ENCODE data around the gene RNF40.

The RNF40 gene

DNA sequence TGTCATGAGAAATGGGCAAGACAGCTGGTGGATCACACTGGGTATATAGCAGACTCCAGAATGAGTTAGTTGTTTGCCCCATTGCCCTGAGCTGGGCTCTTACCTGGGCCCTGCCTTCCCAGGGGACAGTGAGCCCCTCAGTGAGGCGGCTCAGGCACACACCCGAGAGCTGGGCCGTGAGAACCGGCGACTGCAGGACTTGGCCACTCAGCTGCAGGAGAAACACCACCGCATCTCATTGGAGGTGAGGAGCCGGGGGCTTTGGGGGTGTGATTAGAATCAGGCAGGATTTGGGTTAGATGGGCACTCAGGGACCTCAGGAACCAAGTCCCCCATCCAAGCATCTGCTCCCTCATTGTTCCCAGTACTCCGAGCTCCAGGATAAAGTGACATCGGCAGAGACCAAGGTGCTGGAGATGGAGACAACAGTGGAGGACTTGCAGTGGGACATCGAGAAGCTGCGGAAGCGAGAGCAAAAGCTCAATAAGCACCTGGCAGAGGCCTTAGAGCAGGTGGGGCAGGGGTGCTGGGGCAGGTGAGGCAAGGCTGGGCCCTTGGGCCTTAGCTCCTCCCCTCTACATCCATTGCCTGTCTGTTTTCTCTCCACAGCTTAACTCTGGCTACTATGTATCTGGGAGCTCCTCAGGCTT is 2.8 kb downstream of the RNF40 start:
- Mint-ChIP-seq H3K27ac (no peak overlapping the region), H3K9me3 (no peaks in the 10 kb centered on the region), H3K4me3 (no peak overlapping the region), H3K4me1 (peaks cover 36% of the 10 kb centered on the region), H3K36me3 (peaks cover 26% of the 10 kb centered on the region), H3K27me3 (no peaks in the 10 kb centered on the region)
- DNase-seq (ENCODE audit: low spot score in 2 of 2) (no peak), ATAC-seq (ENCODE audit: low read depth) (no peak)

DNA sequence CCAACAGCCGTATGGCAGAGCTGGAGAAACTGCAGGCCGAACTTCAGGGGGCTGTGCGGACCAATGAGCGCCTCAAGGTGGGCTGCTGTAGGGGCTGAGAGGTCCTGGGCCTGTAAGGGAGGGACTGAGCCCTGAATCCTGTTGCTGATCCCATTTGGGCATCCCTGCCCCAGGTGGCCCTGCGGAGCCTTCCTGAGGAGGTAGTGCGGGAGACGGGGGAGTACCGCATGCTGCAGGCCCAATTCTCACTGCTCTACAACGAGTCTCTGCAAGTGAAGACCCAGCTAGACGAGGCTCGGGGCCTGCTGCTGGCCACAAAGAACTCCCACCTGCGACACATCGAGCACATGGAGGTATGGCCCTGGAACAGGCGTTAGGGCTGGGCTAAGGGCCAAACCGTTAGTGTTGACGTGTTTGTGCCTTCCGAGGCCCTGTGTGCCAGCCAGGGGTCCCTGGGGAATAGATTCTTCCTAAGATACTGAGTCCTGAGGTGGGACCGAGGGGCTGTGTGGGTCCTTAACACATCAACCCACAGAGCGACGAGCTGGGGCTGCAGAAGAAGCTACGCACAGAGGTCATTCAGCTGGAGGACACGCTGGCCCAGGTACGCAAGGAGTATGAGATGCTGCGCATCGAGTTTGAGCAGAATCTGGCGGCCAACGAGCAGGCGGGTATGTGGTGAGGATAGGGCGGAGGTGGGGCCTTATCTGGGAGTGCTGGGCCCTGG is 4.2 kb downstream of the RNF40 start:
- H3K27ac Mint-ChIP-seq = no peak overlapping the region
- no peak overlapping the region for H3K4me3 Mint-ChIP-seq
- ATAC-seq (ENCODE audit: low read depth) (no peak), DNase-seq (ENCODE audit: low spot score in 2 of 2) (no peak)
- H3K36me3 Mint-ChIP-seq = peaks cover 31% of the 10 kb centered on the region
- H3K9me3 Mint-ChIP-seq = no peaks in the 10 kb centered on the region
- H3K27me3 Mint-ChIP-seq = no peaks in the 10 kb centered on the region
- peaks cover 26% of the 10 kb centered on the region for H3K4me1 Mint-ChIP-seq

DNA sequence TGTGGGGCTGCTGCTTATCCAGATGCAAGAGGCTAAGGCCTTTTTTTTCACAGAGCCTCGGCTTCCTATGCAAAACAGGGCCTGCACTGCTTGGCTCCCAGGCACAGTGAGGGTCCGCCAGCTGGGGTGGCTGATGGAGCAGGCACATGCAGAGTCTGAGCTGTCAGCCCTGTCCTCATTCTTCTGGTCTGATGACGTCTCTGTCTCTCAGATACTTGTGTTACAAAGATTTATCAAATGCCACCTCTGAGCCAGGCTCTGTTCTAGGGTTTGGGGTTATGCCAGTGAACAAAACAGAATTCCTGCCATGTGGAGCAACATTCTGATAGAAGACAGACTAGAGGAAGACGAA is 4.8 kb downstream of the RNF40 start:
- Mint-ChIP-seq H3K27me3 (no peaks in the 10 kb centered on the region), H3K9me3 (no peaks in the 10 kb centered on the region), H3K27ac (no peak overlapping the region), H3K4me1 (peaks cover 26% of the 10 kb centered on the region), H3K4me3 (no peak overlapping the region), H3K36me3 (peaks cover 33% of the 10 kb centered on the region)
- no peak for ATAC-seq (ENCODE audit: low read depth)
- DNase-seq (ENCODE audit: low spot score in 2 of 2) = no peak

DNA sequence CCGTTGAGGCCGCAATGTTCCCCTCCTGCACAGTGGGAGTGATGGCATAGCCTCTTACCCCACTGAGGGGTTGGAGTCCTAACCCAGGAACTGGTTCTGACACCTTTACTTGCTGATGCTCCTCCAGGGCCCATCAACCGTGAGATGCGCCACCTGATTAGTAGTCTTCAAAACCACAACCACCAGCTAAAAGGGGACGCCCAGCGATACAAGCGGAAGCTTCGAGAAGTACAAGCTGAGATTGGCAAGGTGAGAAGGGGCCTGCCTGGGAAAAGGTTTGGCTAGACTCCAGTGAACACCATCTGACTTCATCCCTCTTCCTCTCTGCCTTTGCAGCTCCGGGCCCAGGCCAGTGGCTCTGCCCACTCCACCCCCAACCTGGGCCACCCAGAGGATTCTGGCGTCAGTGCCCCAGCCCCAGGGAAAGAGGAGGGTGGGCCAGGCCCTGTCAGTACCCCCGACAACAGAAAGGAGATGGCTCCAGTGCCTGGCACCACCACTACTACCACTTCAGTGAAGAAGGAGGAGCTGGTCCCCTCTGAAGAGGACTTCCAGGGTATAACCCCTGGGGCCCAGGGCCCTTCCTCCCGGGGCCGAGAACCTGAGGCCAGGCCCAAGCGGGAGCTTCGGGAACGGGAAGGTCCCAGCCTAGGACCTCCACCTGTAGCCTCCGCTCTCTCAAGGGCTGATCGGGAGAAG is 5.8 kb downstream of the RNF40 start:
- Mint-ChIP-seq H3K36me3 (peaks cover 43% of the 10 kb centered on the region), H3K4me1 (peaks cover 27% of the 10 kb centered on the region), H3K4me3 (peak overlapping the region; percentile 24), H3K27me3 (no peaks in the 10 kb centered on the region), H3K27ac (peak overlapping the region; percentile 41), H3K9me3 (no peaks in the 10 kb centered on the region)
- DNase-seq (ENCODE audit: low spot score in 2 of 2) = peak in 1 of 2 donors; percentile 58
- peak; percentile 91 for ATAC-seq (ENCODE audit: low read depth)

DNA sequence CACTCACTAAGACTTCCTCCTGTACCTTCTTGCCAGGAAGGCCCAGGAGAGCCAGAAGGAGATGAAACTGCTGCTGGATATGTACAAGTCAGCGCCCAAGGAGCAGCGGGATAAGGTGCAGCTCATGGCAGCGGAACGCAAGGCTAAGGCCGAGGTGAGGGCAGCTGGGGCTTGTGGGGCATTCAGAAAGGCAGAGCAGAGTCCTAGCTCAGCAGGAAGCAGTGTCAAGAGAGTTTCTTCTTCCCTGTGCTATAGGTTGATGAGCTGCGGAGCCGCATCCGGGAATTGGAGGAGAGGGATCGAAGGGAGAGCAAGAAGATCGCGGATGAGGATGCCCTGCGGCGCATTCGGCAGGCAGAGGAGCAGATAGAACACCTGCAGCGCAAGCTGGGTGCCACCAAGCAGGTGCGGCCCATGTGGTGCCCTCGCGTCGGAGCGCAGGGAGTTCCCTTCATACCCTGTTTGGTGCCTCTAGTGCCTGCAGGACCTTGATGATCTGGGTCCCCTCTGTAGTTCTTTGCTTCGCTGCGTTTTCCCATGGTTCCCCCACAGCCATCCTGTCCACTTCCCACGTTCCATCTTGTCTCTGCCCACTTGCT is 6.6 kb downstream of the RNF40 start:
- Mint-ChIP-seq H3K27me3 (no peaks in the 10 kb centered on the region), H3K27ac (peak overlapping the region; percentile 17), H3K4me1 (peaks cover 27% of the 10 kb centered on the region), H3K4me3 (no peak overlapping the region), H3K9me3 (no peaks in the 10 kb centered on the region), H3K36me3 (peaks cover 48% of the 10 kb centered on the region)
- DNase-seq (ENCODE audit: low spot score in 2 of 2) (no peak), ATAC-seq (ENCODE audit: low read depth) (no peak)

DNA sequence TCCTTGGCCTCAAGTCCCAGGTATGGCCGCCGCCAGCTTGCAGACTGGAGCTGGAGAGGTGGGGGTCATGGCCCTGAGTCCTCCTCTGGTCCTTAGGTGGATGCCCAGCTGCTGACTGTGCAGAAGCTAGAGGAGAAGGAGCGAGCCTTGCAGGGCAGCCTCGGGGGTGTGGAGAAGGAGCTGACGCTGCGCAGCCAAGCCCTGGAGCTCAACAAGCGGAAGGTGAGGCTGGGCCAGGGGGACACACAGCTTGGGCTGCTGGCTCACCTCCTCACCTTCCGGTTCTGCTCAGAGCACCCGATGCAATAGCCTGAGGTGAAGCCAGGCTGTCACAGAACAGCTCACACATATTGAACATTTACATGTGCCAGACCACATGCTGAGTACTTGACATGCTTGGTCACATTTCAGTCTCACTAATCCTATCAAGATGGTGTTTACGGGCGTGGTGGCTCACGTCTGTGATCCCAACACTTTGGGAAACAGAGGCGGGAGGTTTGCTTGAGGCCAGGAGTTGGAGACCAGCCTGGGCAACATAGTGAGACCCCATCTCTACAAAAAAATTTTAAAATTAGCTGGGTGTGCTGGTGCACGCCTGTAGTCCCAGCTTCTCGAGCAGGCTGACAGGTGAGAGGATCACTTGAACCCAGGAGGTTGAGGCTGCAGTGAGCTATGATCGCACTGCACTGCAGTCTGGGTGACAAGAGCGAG is 7.4 kb downstream of the RNF40 start:
- Mint-ChIP-seq H3K27me3 (no peaks in the 10 kb centered on the region), H3K4me1 (peaks cover 28% of the 10 kb centered on the region), H3K36me3 (peaks cover 50% of the 10 kb centered on the region), H3K27ac (no peak overlapping the region), H3K9me3 (no peaks in the 10 kb centered on the region), H3K4me3 (no peak overlapping the region)
- no peak for DNase-seq (ENCODE audit: low spot score in 2 of 2)
- ATAC-seq (ENCODE audit: low read depth) = peak; percentile 73

DNA sequence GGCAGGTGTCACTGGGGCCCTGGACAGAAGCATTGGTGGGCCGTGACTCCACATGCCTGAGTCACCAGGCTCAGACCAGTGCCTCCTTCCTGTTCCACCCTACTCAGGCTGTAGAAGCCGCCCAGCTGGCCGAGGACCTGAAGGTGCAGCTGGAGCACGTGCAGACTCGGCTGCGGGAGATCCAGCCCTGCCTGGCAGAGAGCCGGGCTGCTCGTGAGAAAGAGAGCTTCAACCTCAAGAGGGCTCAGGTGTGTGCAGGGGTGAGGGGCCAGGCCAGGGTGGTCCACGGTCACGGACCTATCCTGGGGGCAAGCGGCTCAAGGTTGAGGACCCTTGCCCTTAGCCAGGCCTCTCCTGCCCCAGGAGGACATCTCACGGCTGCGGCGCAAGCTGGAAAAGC is 9.6 kb downstream of the RNF40 start:
- Mint-ChIP-seq H3K4me3 (no peak overlapping the region), H3K27ac (no peak overlapping the region), H3K4me1 (peaks cover 35% of the 10 kb centered on the region), H3K9me3 (no peaks in the 10 kb centered on the region), H3K27me3 (peaks cover 3% of the 10 kb centered on the region), H3K36me3 (peaks cover 43% of the 10 kb centered on the region)
- no peak for DNase-seq (ENCODE audit: low spot score in 2 of 2)
- no peak for ATAC-seq (ENCODE audit: low read depth)

DNA sequence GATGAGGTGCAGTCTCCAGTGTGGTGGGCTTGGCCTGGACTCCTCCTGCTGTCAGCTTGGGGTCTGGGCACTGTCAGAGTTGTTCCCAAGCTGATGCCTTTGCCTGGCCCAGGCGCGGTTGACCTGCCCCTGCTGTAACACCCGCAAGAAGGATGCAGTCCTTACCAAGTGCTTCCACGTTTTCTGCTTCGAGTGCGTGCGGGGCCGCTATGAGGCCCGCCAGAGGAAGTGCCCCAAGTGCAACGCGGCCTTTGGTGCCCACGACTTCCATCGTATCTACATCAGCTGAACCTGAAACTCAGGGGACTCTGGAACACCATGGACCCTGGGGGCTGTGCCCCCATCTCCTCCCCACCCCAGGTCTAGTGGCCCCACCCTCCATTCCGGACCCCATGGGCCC is 11.7 kb downstream of the RNF40 start:
- ATAC-seq (ENCODE audit: low read depth) (no peak), DNase-seq (ENCODE audit: low spot score in 2 of 2) (no peak)
- Mint-ChIP-seq H3K4me1 (peaks cover 24% of the 10 kb centered on the region), H3K27me3 (peaks cover 10% of the 10 kb centered on the region), H3K9me3 (no peaks in the 10 kb centered on the region), H3K36me3 (peaks cover 36% of the 10 kb centered on the region), H3K4me3 (no peak overlapping the region), H3K27ac (no peak overlapping the region)

DNA sequence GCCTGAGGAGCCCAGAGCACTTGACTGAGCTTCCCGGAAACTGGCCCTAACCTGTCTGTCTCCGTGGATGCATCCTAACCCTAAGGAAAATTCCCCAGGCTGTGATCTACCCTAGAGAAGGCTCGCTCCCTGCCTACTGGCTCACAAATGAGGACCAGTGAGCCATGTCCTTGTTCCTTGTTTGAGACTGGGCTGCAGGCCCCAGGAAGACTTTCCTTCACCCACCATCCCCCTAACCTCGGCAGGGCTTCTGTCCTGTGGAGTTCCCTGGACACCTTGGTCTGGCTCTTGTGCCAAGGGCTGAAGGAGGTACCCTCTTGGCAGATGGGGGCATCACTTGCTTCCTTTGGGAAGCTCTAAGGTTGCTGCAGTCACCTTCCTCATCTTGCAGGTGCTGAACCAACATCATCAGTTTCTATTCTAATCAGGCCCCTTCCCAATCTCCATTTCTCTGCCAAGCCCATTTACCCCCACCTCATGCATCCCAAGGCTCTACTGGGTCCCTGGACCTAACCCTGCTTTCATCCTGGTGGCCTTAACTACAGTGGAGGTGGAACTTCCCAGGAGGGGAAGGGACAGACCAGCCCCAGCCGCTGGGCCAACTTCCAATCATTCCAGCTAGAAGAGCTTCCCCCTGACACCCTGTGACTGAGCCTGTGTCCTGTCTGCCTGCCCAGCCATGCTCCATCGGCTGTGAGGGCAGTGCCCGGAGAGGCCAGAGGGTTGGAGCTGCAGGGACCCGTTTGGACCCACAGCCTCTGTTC is 12.4 kb downstream of the RNF40 start:
- Mint-ChIP-seq H3K27me3 (peaks cover 10% of the 10 kb centered on the region), H3K36me3 (peaks cover 31% of the 10 kb centered on the region), H3K4me3 (peak overlapping the region; percentile 81), H3K9me3 (no peaks in the 10 kb centered on the region), H3K27ac (no peak overlapping the region), H3K4me1 (peaks cover 21% of the 10 kb centered on the region)
- DNase-seq (ENCODE audit: low spot score in 2 of 2) (no peak), ATAC-seq (ENCODE audit: low read depth) (no peak)

DNA sequence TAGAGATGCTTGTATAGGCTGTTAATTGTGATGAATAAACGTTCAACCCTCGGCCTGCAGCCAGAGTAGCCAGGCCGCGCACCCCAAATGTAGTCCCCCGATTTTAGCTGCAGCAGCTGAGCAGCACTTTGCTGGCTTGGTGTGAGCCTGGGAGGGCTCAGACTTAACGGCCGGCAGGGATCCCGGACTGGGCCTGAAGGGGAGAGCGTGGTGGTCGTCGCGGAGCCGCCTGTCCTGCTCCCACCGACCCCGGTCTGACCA is 12.9 kb downstream of the RNF40 start:
- DNase-seq (ENCODE audit: low spot score in 2 of 2) (no peak), ATAC-seq (ENCODE audit: low read depth) (no peak)
- Mint-ChIP-seq H3K4me1 (peaks cover 21% of the 10 kb centered on the region), H3K9me3 (no peaks in the 10 kb centered on the region), H3K4me3 (peak overlapping the region; percentile 81), H3K27ac (no peak overlapping the region), H3K27me3 (peaks cover 10% of the 10 kb centered on the region), H3K36me3 (peaks cover 31% of the 10 kb centered on the region)

DNA sequence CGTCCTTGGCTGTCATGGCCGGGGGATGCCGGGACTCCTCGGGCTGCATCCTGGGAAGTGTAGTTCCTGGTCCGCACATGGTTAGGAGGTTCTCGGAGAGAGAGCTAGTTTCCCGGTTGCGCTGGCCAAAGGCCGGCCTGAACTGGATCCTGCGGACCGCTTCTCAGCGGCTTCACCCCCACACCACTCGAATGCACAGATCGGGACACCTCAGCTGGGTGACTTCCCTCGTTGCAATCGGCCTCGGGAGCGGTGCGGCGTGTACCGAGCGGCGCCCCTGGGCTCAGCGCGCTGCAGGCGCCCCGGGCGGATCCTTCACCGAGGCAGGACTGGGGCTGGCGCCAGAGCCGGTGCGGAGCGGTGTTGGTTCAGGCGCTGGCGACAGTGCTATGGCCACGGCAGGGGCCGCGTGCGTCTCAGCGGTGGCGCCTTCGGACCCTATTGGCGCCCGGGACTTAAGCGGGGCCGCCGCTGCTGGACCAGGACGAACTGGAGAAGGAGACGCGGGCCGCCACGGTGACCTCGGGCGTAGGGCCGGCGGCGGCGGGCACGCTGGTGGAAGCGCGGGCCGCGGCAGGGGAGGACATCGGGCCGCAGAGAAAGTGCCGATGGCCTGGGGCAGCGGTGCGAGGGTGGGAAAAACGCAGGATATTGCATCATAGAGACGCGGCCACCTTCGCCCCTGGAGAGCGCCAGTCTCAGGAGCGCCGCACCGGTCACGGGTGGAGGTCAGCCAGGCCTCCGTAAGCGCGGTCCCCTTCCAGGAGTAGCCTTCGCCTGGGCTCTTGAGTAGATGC is 13.5 kb downstream of the RNF40 start:
- H3K4me3 Mint-ChIP-seq = peak overlapping the region; percentile 81
- H3K9me3 Mint-ChIP-seq = no peaks in the 10 kb centered on the region
- peaks cover 21% of the 10 kb centered on the region for H3K4me1 Mint-ChIP-seq
- peaks cover 10% of the 10 kb centered on the region for H3K27me3 Mint-ChIP-seq
- DNase-seq (ENCODE audit: low spot score in 2 of 2) (peak in 1 of 2 donors; percentile 42), ATAC-seq (ENCODE audit: low read depth) (peak; percentile 81)
- peaks cover 31% of the 10 kb centered on the region for H3K36me3 Mint-ChIP-seq
- no peak overlapping the region for H3K27ac Mint-ChIP-seq

DNA sequence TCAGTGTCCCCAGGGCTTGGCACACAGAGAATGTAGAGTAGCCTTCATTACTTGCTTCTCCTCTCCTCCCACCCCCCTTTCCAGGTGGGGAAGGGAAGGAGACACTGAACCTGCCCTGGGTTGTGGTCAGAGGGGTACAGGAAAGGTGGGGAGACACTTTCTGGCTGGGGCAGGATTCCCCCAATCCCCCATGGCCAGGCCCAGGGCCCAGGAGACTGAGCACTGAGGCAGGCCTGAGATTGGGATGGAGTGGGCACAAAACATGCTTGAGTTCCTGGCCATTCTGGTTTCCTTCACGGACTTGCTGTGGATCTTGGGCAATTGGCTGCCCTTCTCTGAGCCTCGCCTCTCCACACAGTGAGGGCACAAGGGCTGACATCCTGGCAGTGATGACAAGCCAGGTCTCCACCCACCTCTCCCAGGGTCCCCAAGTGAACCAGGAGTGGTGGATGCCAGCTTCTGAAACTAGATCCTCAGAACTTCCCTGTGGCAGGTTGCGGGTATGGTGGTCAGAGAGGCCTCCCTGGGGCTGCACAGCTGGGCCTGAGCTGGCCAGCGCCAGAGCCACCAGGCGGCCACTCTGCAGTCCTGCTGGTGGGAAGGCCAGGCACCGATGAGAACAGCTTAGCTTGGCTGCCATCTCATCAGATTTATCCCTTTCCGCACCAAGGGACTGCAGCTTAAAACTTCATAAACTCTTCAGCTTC is 15.6 kb downstream of the RNF40 start:
- H3K36me3 Mint-ChIP-seq = peaks cover 15% of the 10 kb centered on the region
- peaks cover 17% of the 10 kb centered on the region for H3K4me1 Mint-ChIP-seq
- H3K27ac Mint-ChIP-seq = no peak overlapping the region

More for the DNA sequence above, 15.6 kb downstream of the RNF40 start:
- no peak overlapping the region for H3K4me3 Mint-ChIP-seq
- H3K9me3 Mint-ChIP-seq = no peaks in the 10 kb centered on the region
- no peak for ATAC-seq (ENCODE audit: low read depth)
- peaks cover 10% of the 10 kb centered on the region for H3K27me3 Mint-ChIP-seq
- DNase-seq (ENCODE audit: low spot score in 2 of 2) = no peak
